PFSK-1 (cell line): ENCODE data around the gene CSNK1G3.

Source experiments
- FOXP2 ChIP-seq: optimal IDR thresholded peaks from 2 replicates; pipeline ENCODE3; 2011; ENCODE audit warnings: borderline replicate concordance, control low read depth, inconsistent platforms; ENCODE audit not compliant: insufficient read depth; ENCODE audit errors: extremely low read length, extremely low read depth
- POLR2AphosphoS5 ChIP-seq: IDR thresholded peaks from 2 replicates; pipeline ENCODE4 v1.6.1; 2012; ENCODE audit warnings: low read depth, mild to moderate bottlenecking, control low read depth, low read length, moderate library complexity
- REST ChIP-seq, 2 experiments: IDR thresholded peaks; 2 replicates each; pipeline versions ENCODE4 v1.6.1 to v1.8.0; 2011 to 2012; ENCODE audit warnings: low read depth in 2 of 2, low read length in 2 of 2, control low read depth in 1 of 2, inconsistent platforms in 1 of 2, mild to moderate bottlenecking in 1 of 2, moderate library complexity in 1 of 2; ENCODE audit not compliant: insufficient read depth in 1 of 2
- SIN3A ChIP-seq: IDR thresholded peaks from 2 replicates; pipeline ENCODE4 v1.6.1; 2012; ENCODE audit warnings: mild to moderate bottlenecking, low read length, moderate library complexity, borderline replicate concordance; ENCODE audit not compliant: insufficient read depth
- TAF1 ChIP-seq: IDR thresholded peaks from 2 replicates; pipeline ENCODE4 v1.6.1; 2012; ENCODE audit warnings: low read length, control low read depth, borderline replicate concordance; ENCODE audit not compliant: insufficient read depth

CSNK1G3 gene

GRCh38 chr5:123605822-123606221 lies 93.8 kb downstream of the CSNK1G3 start:
- no peak for TF ChIP-seq REST (IDR thresholded peaks at IDR 0.05; ENCODE audit: insufficient read depth in 1 of 2, low read depth in 2 of 2, low read length in 2 of 2)
- TF ChIP-seq SIN3A: no peak
- no peak for TF ChIP-seq POLR2AphosphoS5
- no peak for TF ChIP-seq TAF1
- TF ChIP-seq FOXP2: no peak

- no peak for TF ChIP-seq FOXP2
- TF ChIP-seq POLR2AphosphoS5: no peak
- TF ChIP-seq SIN3A: no peak
- TF ChIP-seq TAF1: no peak
- no peak for TF ChIP-seq REST (IDR thresholded peaks at IDR 0.05; ENCODE audit: insufficient read depth in 1 of 2, low read depth in 2 of 2, low read length in 2 of 2)
These were observed 98.2 kb downstream of the CSNK1G3 start for GRCh38 chr5:123610209-123610608.

- TF ChIP-seq POLR2AphosphoS5 (no peak), FOXP2 (no peak), SIN3A (no peak), REST (IDR thresholded peaks at IDR 0.05; ENCODE audit: insufficient read depth in 1 of 2, low read depth in 2 of 2, low read length in 2 of 2) (no peak), TAF1 (no peak)
These were observed 98.9 kb downstream of the CSNK1G3 start for GRCh38 chr5:123610665-123611405.

GRCh38 chr5:123611406-123611709 lies 99.4 kb downstream of the CSNK1G3 start:
- TF ChIP-seq REST (IDR thresholded peaks at IDR 0.05; ENCODE audit: insufficient read depth in 1 of 2, low read depth in 2 of 2, low read length in 2 of 2): no peak
- no peak for TF ChIP-seq POLR2AphosphoS5

GRCh38 chr5:123617561-123617960 lies 105.6 kb downstream of the CSNK1G3 start:
- TF ChIP-seq TAF1: no peak
